ENCODE results near the gene HSPA1B. TPM values are rescaled to one million over a fixed set of nuclear protein-coding genes. Genes with fewer than 3 reads are reported as not detected.
"Not testable (repeated sequence)": the region's sequence is repeated elsewhere in the genome, so short reads cannot be mapped to it uniquely, and the experiment has no call there.

The HSPA1B gene
- total RNA-seq, 1 experiment from 2014 or later: 358 TPM

- no peak for DNase-seq (ENCODE audit: low spot score)
These were observed 31.2 kb downstream of the HSPA1B start for GRCh38 chr6:31858707-31859106.

GRCh38 chr6:31859923-31860322 lies 32.4 kb downstream of the HSPA1B start:
- no peak for DNase-seq (ENCODE audit: low spot score)

- no peak for DNase-seq (ENCODE audit: low spot score)
These were observed 32.8 kb downstream of the HSPA1B start for GRCh38 chr6:31860349-31860748.

- DNase-seq (ENCODE audit: low spot score): no peak
These were observed 33.6 kb downstream of the HSPA1B start for GRCh38 chr6:31861150-31861549.

GRCh38 chr6:31861919-31862343 lies 34.4 kb downstream of the HSPA1B start:
- no peak for DNase-seq (ENCODE audit: low spot score)

GRCh38 chr6:31862344-31863235 lies 35.1 kb downstream of the HSPA1B start, which contains the start of gene NEU1:
Gene NEU1, minus strand, starts transcription at chr6:31862821. Its CDS starts 45 bp downstream, at chr6:31862776.
- DNase-seq (ENCODE audit: low spot score): peak; percentile 100

- DNase-seq (ENCODE audit: low spot score): not testable (repeated sequence)
These were observed 36.6 kb downstream of the HSPA1B start for GRCh38 chr6:31864123-31864562.

GRCh38 chr6:31864818-31865204 lies 37.3 kb downstream of the HSPA1B start:
- DNase-seq (ENCODE audit: low spot score): no peak

- no peak for DNase-seq (ENCODE audit: low spot score)
These were observed 37.9 kb downstream of the HSPA1B start for GRCh38 chr6:31865205-31866118.

- DNase-seq (ENCODE audit: low spot score): not testable (repeated sequence)
These were observed 41.1 kb downstream of the HSPA1B start for GRCh38 chr6:31868658-31868971.

GRCh38 chr6:31869343-31869742 lies 41.8 kb downstream of the HSPA1B start:
- DNase-seq (ENCODE audit: low spot score): no peak

GRCh38 chr6:31870385-31870921 lies 42.9 kb downstream of the HSPA1B start:
- no peak for DNase-seq (ENCODE audit: low spot score)

- peak; percentile 21 for DNase-seq (ENCODE audit: low spot score)
These were observed 43.6 kb downstream of the HSPA1B start for GRCh38 chr6:31871046-31871659.

- DNase-seq (ENCODE audit: low spot score): no peak
These were observed 46.6 kb downstream of the HSPA1B start for GRCh38 chr6:31874084-31874670.

GRCh38 chr6:31874836-31875572 lies 47.5 kb downstream of the HSPA1B start:
- DNase-seq (ENCODE audit: low spot score): no peak

- DNase-seq (ENCODE audit: low spot score): no peak
These were observed 48.3 kb downstream of the HSPA1B start for GRCh38 chr6:31875877-31876276.

- DNase-seq (ENCODE audit: low spot score): no peak
These were observed 48.8 kb downstream of the HSPA1B start for GRCh38 chr6:31876357-31876756.

- no peak for DNase-seq (ENCODE audit: low spot score)
These were observed 49.6 kb downstream of the HSPA1B start for GRCh38 chr6:31877125-31877650.

GRCh38 chr6:31877651-31878161 lies 50.2 kb downstream of the HSPA1B start:
- DNase-seq (ENCODE audit: low spot score): no peak

GRCh38 chr6:31878222-31878621 lies 50.7 kb downstream of the HSPA1B start:
- no peak for DNase-seq (ENCODE audit: low spot score)

All from A172 (cell line).